AG09319 (cell line): ENCODE data around the gene SLX9.

Experiments used
- DNase-seq: peaks from one replicate; pipeline ENCODE4 v3.0.0-alpha.2; 2010; ENCODE audit warnings: low read depth; ENCODE audit errors: extremely low read depth
- TF ChIP-seq, protein P1 (sequence below): IDR thresholded peaks from 2 replicates; pipeline ENCODE4 v1.5.1; 2011; ENCODE audit warnings: low read depth, mild to moderate bottlenecking, inconsistent platforms, low read length, moderate library complexity

Gene SLX9

DNA sequence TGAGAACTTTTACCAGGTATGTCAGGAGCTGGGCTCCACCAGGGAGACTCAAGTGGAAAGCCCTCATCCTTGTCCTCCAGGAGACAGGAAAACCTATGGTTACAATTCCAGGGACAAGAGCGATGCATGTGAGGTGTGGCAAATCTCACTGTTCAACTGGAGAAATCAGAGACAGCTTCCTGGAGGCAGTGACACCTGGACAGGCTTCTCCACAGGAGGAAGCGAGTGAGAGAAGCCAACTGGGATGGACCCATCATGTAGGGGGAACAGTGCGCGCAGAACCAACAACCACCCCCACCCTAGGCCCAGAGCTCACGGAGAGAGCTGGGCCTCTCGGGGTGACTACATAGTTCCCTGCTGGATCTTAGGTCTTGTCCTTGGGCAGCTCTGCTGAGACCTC is 5.6 kb upstream of the SLX9 start:
- no peak for DNase-seq
- TF ChIP-seq, protein P1, sequence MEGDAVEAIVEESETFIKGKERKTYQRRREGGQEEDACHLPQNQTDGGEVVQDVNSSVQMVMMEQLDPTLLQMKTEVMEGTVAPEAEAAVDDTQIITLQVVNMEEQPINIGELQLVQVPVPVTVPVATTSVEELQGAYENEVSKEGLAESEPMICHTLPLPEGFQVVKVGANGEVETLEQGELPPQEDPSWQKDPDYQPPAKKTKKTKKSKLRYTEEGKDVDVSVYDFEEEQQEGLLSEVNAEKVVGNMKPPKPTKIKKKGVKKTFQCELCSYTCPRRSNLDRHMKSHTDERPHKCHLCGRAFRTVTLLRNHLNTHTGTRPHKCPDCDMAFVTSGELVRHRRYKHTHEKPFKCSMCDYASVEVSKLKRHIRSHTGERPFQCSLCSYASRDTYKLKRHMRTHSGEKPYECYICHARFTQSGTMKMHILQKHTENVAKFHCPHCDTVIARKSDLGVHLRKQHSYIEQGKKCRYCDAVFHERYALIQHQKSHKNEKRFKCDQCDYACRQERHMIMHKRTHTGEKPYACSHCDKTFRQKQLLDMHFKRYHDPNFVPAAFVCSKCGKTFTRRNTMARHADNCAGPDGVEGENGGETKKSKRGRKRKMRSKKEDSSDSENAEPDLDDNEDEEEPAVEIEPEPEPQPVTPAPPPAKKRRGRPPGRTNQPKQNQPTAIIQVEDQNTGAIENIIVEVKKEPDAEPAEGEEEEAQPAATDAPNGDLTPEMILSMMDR: no peak

DNA sequence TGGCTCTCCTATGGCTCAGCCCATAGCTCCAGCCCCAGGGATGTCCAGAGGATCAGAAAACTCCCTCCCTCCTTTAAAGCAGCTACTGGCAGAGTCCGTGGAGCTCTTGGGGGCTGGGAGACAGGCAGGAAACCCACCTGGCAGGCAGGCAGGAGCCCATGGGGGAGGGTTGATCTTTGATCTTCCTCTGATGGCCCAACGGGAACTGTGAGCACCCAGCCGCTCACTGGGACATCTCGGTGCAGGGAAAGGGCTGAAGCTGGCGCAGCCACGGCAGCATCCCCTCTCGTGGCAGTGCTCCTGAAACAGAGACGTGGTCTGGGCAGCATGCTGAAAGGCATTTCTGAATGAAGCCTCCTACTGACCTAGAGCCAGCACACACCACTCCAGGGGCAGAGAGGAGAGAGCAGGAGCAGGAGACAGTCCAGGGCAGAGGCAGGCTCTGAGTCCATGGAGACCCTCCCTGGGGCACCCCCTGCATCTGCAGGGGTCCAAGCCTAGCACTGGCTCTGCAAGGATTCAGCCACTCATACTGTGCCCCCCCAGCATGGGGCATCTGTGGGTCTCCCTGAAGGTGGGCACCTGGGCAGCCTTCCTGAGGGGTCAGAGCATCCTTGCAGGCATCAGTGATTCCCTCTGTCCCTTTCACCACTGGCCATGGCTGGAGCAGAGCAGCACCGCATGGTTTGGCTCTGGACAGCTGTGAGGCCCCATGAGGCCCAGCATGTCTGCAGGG is 4.9 kb upstream of the SLX9 start:
- TF ChIP-seq, protein P1: no peak
- no peak for DNase-seq

DNA sequence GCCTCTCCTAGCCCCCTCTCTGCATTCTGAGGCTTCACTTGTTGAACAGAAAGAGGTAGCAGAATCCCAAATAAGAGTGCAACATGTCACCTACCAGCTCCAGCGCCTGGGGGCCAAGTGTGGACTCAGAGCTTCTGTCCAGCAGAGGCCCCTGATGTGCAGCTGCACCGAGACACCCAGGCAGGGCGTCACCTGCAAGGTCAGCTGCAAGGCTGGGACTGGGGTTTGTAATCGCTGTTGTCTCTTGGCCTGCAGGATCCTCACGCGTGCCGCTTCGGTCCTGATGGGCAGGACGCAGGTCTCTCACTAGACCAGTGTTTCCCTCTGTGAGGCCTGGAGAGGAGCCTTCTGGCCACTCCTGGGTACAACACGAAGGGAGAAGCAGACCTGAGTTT is 4.3 kb upstream of the SLX9 start:
- TF ChIP-seq, protein P1: no peak

DNA sequence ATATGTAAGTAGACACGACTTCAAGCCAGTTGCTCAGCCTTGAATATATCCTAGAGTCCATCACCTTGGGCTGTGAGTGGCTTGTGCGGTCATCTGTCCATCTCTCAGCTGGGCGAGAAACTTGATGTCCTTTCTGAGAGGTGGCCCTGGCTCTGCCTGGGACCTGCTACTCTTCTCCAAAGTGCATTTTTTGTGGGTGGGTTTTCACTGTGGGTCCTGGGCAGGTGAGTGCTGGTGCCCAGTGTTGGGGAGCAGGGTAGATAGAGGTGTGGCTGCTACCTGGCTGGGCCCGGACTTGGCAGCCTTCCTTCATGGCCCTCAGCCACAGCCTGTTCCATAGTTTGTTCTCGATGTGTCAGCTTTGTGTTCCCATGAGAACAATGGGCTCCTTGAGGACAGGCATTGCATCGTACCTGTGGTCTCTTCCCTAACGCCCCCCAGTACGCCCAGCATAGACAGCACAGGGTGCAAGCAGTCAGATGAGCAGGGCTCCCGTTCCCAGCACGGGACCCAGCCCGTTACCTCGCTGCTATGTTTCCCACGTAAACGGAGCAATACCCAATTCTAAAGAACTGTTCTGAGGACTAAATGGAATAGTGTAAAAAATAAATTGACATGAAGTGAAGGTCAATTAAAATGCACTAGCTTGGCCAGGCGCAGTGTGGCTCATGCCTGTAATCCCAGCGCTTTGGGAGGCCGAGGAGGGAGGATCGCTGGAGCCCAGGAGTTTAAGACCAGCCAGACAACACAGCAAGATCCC is 877 bp upstream of the SLX9 start:
- no peak for DNase-seq

More for the DNA sequence above, 4.3 kb upstream of the SLX9 start:
- DNase-seq: no peak

DNA sequence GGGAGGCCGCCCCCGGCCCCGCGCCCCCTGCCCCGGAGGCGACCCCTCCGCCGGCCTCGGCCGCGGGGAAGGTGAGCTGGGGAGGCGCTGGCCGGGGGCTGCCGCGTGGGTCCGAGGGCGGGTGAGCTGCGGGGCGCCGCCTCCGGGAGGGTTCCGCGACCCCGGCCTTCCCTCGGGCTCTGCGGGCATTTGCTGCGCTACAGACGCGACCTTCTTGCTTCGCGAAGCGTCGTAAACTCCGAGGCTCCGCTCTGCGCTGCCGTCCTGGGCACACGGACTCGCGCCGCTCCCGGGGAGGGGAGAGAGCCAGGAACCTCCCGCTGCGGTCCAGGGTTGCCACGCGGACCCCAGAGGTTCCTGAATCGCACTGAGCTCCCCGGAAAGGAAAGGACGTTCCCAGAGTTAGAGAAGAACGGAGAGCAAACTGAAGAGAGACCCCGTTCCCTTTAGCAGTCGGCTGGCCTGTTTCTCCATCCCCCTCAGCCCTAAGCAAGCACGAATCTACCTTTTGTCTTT is 345 bp downstream of the SLX9 start:
- TF ChIP-seq, protein P1: no peak
- no peak for DNase-seq

More for the DNA sequence above, 877 bp upstream of the SLX9 start:
- TF ChIP-seq, protein P1: no peak

GRCh38 chr21:44941567-44941966 is 1.7 kb downstream of the SLX9 start:
- TF ChIP-seq, protein P1: no peak
- DNase-seq: no peak

DNA sequence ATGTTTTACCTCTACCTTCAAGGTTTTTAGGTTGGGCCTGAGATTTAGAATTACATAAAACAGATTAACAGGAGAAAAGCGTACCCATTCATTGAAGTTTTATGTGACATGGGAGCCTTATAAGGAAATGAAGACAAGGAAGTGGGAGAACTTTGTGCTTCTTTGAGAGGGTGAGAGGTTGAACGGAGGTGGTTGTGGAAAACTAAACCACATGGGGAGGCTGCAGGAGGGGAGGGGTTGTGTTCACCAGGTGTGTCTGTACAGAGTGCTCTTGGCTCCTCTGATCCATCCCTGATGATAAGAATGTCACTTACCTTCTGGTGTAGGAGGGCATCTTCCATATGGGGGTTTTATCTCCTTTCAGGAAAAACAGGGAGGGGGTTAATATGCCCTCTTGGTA is 2.7 kb downstream of the SLX9 start:
- no peak for DNase-seq
- TF ChIP-seq, protein P1: no peak
